K562 (cell line): ENCODE data around the gene VGLL4. TPM values are rescaled to one million over a fixed set of nuclear protein-coding genes. Genes with fewer than 3 reads are reported as not detected.

ENCODE experiments used
- FOXA1 ChIP-seq: fragments of 450-650 bp; IDR thresholded peaks from 2 replicates; pipeline ENCODE4 v1.6.1; 2016; ENCODE audit warnings: mild to moderate bottlenecking, borderline replicate concordance
- HMBOX1 ChIP-seq: sonication (generic); IDR thresholded peaks from 2 replicates; pipeline ENCODE4 v1.6.1; 2016
- L3MBTL2 ChIP-seq: fragments of 450-650 bp; IDR thresholded peaks from 2 replicates; pipeline ENCODE4 v1.6.1; 2016; ENCODE audit warnings: mild to moderate bottlenecking, moderate library complexity
- MAFG ChIP-seq: fragments of 450-650 bp; conservative IDR thresholded peaks from 2 replicates; pipeline ENCODE4 v1.6.1; 2016; ENCODE audit warnings: missing genetic modification characterization, missing compliant biosample characterization
- MAFK ChIP-seq: IDR thresholded peaks from 2 replicates; pipeline ENCODE4 v1.6.1; 2011; ENCODE audit warnings: low read length, improper control_type of control experiment
- MGA ChIP-seq: fragments of 450-650 bp; IDR thresholded peaks from 2 replicates; pipeline ENCODE4 v1.6.1; 2016; ENCODE audit warnings: mild to moderate bottlenecking, moderate library complexity
- NR3C1 ChIP-seq: sonication (generic); formaldehyde crosslinking; IDR thresholded peaks from 2 replicates; pipeline ENCODE4 v1.8.1; 2022; ENCODE audit warnings: missing genetic modification reagents
- PATZ1 ChIP-seq: fragments of 250-450 bp; sonication (Bioruptor Pico); IDR thresholded peaks from 2 replicates; pipeline ENCODE4 v1.5.0; 2020; ENCODE audit warnings: mild to moderate bottlenecking, borderline replicate concordance
- SETDB1 ChIP-seq: IDR thresholded peaks from one replicate; pipeline ENCODE4 v1.6.1; 2012; ENCODE audit warnings: low read length, control low read depth, inconsistent platforms
- SRF ChIP-seq, 2 experiments: fragments of 250-450, 450-650 bp in 1 of 2; sonication (Bioruptor Pico) in 1 of 2; sonication (generic) in 1 of 2; formaldehyde crosslinking; IDR thresholded peaks; 2 replicates each; pipeline versions ENCODE4 v1.5.0 to v1.5.1; 2020 to 2022; ENCODE audit warnings: mild to moderate bottlenecking in 1 of 2, missing genetic modification reagents in 1 of 2
- U2AF1 ChIP-seq: fragments of 200-400 bp; formaldehyde crosslinking; optimal IDR thresholded peaks from 2 replicates; pipeline ENCODE3; 2017; ENCODE audit warnings: mild to moderate bottlenecking, low read depth, low read length, moderate library complexity
- ZKSCAN3 ChIP-seq: fragments of 250-450 bp; sonication (Bioruptor Pico); IDR thresholded peaks from 2 replicates; pipeline ENCODE4 v1.4.0; 2020
- ZNF347 ChIP-seq: fragments of 450-650 bp; formaldehyde crosslinking; IDR thresholded peaks from 2 replicates; pipeline ENCODE4 v1.4.0; 2020; ENCODE audit warnings: low read depth, mild to moderate bottlenecking, moderate library complexity
- ZNF57 ChIP-seq: fragments of 450-650 bp; formaldehyde crosslinking; IDR thresholded peaks from 2 replicates; pipeline ENCODE4 v1.4.0; 2020; ENCODE audit warnings: mild to moderate bottlenecking, moderate library complexity
- polyA plus RNA-seq, 8 experiments: library from polyadenylated mRNA; depleted of rRNA in 4 of 8; stranded (reverse) in 5 of 8; unstranded in 3 of 8; fragments of >200 nt; fragmentation: Nextera tagmentation in 2 of 8; fragmentation: Illumina TruSeq in 1 of 8; extraction: Ambion mirVana in 2 of 8; extraction: Trizol in 1 of 8; gene quantifications; 2 replicates each; pipeline versions ENCODE4 v1.2.1 to v1.2.3, GENCODE V29; 2011 to 2014; ENCODE audit warnings: inconsistent platforms in 1 of 8, missing spikeins in 1 of 8
- total RNA-seq, 7 experiments: library from RNA; depleted of rRNA in 6 of 7; stranded (reverse); fragments of >200 nt in 6 of 7; fragmentation: Illumina TruSeq in 2 of 7; extraction: Trizol in 2 of 7; gene quantifications; 2 replicates each; pipeline versions ENCODE4 v1.2.1 to v1.2.3, GENCODE V29; 2011 to 2021; ENCODE audit warnings: low replicate concordance in 1 of 7

The VGLL4 gene
- total and polyA plus RNA-seq, 9 of the 15 experiments (the other 6 are each of a cell fraction or from before 2014, with no cell fraction given) = 0.27 to 10.9 (median 8.6) TPM

GRCh38 chr3:11604139-11604892 is 39.4 kb downstream of the VGLL4 start (continued):
- TF ChIP-seq PATZ1 (CRISPR knock-in tag) (no peak), ZNF57 (CRISPR knock-in tag) (no peak), FOXA1 (no peak), MAFK (no peak), ZNF347 (CRISPR knock-in tag) (no peak), NR3C1 (CRISPR knock-in tag) (no peak), MAFG (tag) (no peak), ZKSCAN3 (CRISPR knock-in tag) (no peak), HMBOX1 (peak; percentile 55), MGA (peak; percentile 55), L3MBTL2 (peak; percentile 69), U2AF1 (no peak), SETDB1 (no peak), SRF (CRISPR knock-in tag; IDR thresholded peaks at IDR 0.05) (no peak)
